ENCODE data around the gene ZDHHC22. TPM values are rescaled to one million over a fixed set of nuclear protein-coding genes. Genes with fewer than 3 reads are reported as not detected.

The ZDHHC22 gene
- total RNA-seq, 1 experiment from 2014 or later, result not detected

DNA sequence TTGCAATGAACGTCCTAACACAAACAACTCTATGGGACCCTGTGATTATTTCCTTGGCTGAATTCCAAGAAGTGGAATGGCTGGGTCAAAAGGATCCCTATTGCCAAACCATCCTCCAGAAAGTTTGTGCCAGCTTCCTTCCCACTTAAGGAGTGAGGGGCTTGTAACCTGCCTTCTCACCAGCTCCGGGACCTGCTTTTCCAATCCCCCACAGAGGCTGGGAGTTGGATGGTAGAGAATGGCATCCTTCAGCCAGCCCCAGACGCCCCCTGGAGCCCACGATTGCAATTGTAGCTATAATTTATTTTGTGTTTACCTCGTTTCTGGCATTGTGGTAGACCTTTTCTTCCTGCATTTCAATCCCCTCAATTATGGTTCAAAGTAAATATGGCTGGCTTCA, 9.7 kb upstream of the ZDHHC22 start:
- H3F3A ChIP-seq (ENCODE audit: insufficient read depth, low read depth), result no peaks in the 10 kb centered on the region; the same call in 1 of the 2 replicates
- no peak overlapping the region for H3K27ac ChIP-seq
- no peaks in the 10 kb centered on the region for H3K9me2 ChIP-seq (ENCODE audit: insufficient read depth)
- H3K36me3 ChIP-seq (ENCODE audit: low read depth), result no peaks in the 10 kb centered on the region
- no peaks in the 10 kb centered on the region for H3K4me1 ChIP-seq (replicated peaks; ENCODE audit: insufficient read depth)
- H3K4me2 ChIP-seq, result no peak overlapping the region
- H3K79me2 ChIP-seq (ENCODE audit: low read depth), result no peaks in the 10 kb centered on the region
- H3K4me3 ChIP-seq, result no peak overlapping the region
- POLR2A ChIA-PET (ENCODE audit: unreplicated experiment), result interaction anchor here (0.5 to 1.0 kb wide), 7 partner anchors 30 to 1003 kb away, joined by 3 to 9 read pairs (median 4); partner anchors contain the start of gene GSTZ1
- TF ChIP-seq, protein P1, sequence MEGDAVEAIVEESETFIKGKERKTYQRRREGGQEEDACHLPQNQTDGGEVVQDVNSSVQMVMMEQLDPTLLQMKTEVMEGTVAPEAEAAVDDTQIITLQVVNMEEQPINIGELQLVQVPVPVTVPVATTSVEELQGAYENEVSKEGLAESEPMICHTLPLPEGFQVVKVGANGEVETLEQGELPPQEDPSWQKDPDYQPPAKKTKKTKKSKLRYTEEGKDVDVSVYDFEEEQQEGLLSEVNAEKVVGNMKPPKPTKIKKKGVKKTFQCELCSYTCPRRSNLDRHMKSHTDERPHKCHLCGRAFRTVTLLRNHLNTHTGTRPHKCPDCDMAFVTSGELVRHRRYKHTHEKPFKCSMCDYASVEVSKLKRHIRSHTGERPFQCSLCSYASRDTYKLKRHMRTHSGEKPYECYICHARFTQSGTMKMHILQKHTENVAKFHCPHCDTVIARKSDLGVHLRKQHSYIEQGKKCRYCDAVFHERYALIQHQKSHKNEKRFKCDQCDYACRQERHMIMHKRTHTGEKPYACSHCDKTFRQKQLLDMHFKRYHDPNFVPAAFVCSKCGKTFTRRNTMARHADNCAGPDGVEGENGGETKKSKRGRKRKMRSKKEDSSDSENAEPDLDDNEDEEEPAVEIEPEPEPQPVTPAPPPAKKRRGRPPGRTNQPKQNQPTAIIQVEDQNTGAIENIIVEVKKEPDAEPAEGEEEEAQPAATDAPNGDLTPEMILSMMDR (conservative IDR thresholded peaks at IDR 0.05), result peak; percentile 86
- TF ChIP-seq EZH2 (IDR thresholded peaks at IDR 0.05; ENCODE audit: low read depth), result no peak
- CTCF ChIA-PET, result interaction anchor here (0.6 to 3.4 kb wide), 28 partner anchors 11 to 441 kb away, joined by 3 to 62 read pairs (median 4); no protein-coding TSS in a partner anchor
- no peaks in the 10 kb centered on the region for H3K9me3 ChIP-seq (ENCODE audit: insufficient read depth, low read depth)
- peaks cover 56% of the 10 kb centered on the region for H3K27me3 ChIP-seq (ENCODE audit: insufficient read depth, low read depth)
- intact Hi-C loops (cut with micrococcal nuclease; ENCODE audit: unreplicated experiment), result loop anchor here (1.0 to 10.0 kb wide), 4 partner anchors 57 to 554 kb away; partner anchors contain the start of genes AHSA1, ALKBH1, SLIRP and VIPAS39
- DNase-seq, result peak in 1 of 2 experiments; percentile 53
- no peak overlapping the region for H2AFZ ChIP-seq
- BruUV-seq (replicated peaks), result no TSS peak
- H4K20me1 ChIP-seq (ENCODE audit: insufficient read depth), result no peaks in the 10 kb centered on the region

DNA sequence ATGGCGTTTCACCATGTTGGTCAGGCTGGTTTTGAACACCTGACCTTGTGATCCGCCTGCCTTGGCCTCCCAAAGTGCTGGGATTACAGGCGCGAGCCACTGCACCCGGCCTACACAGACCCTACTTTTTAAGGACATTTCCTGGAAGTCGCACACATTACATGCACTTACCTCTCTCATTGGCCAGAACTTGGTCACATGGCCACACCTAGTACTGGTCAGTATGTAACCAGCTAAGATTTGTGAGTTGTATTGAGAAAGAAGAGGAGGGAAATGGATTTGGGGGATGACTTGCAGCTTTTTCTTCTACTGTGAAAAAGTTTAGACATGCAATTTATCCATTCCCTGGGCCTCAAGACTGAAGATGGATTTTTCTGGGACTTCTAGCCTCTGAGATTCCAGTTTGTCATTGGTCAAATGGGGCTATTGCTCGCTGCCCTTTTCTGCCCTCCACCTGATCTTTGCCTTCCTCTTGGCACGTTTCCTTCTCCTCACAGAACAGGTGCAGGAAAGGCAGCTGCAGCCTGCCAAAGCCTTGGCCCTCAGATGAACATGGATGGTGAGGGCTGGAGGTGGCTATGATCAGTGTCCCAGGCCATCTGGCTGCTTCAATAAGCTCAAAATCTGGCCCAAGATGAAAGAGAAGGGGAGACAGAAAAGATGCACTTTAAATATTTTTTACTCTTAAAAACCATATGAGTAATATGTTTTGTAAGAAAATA, 7.1 kb upstream of the ZDHHC22 start:
- Histone ChIP-seq H3K4me2 (no peak overlapping the region), H4K20me1 (ENCODE audit: insufficient read depth) (no peaks in the 10 kb centered on the region), H3K79me2 (ENCODE audit: low read depth) (no peaks in the 10 kb centered on the region), H3F3A (ENCODE audit: insufficient read depth, low read depth) (no peaks in the 10 kb centered on the region; the same call in 1 of the 2 replicates), H3K27ac (no peak overlapping the region), H3K4me1 (replicated peaks; ENCODE audit: insufficient read depth) (no peaks in the 10 kb centered on the region), H3K9me2 (ENCODE audit: insufficient read depth) (no peaks in the 10 kb centered on the region), H3K9me3 (ENCODE audit: insufficient read depth, low read depth) (no peaks in the 10 kb centered on the region), H3K27me3 (ENCODE audit: insufficient read depth, low read depth) (peaks cover 57% of the 10 kb centered on the region), H3K4me3 (no peak overlapping the region), H2AFZ (no peak overlapping the region), H3K36me3 (ENCODE audit: low read depth) (no peaks in the 10 kb centered on the region)
- ChIA-PET POLR2A (ENCODE audit: unreplicated experiment) (no interaction called here), CTCF (interaction anchor here (0.5 to 1.8 kb wide), 11 partner anchors 9 to 273 kb away, joined by 3 to 17 read pairs (median 3); no protein-coding TSS in a partner anchor)
- no peak for DNase-seq
- BruUV-seq (replicated peaks), result no TSS peak
- TF ChIP-seq, protein P1 (conservative IDR thresholded peaks at IDR 0.05), result no peak
- TF ChIP-seq EZH2 (IDR thresholded peaks at IDR 0.05; ENCODE audit: low read depth), result no peak
- intact Hi-C loops (cut with micrococcal nuclease; ENCODE audit: unreplicated experiment), result no loop called here

DNA sequence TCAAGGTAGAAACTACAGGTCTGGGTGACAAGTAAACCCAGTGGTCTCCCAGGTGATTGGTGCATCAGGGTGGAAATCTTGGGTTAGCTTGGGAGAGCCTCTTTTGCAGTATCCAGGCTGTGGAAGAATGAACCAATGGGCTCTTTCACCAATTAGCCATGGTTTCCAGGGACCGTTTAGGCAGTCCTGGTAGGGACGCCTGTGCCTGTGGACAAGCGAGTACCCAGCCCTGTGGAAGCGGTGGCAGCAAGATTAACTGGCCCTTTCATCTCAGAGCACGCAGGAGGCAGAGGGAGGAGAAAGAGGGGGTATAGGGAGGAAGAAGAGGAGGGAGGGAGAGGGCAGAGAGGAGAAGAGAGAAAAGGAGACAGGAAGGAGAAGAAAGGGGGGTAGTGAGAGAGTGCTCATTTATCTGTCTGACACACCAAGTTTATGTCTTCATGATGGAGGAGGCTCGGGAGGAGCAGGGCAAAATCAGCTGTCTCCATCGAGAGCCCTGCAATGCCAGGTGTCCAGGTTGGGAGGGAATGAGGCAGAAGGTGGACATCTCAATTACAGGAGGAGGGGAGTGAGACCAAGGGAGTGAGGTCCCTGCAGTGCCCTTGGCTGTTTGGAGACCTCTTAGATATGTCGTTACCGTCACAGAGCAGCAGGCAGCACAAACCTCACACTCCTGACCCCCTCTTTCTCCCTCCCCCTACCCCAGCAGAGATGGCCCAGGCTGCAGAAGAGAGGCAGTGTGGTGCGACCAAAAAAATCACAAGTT, 4.6 kb upstream of the ZDHHC22 start:
- Histone ChIP-seq H3K79me2 (ENCODE audit: low read depth) (no peaks in the 10 kb centered on the region), H4K20me1 (ENCODE audit: insufficient read depth) (no peaks in the 10 kb centered on the region), H3K4me3 (no peak overlapping the region), H3K9me3 (ENCODE audit: insufficient read depth, low read depth) (no peaks in the 10 kb centered on the region), H2AFZ (no peak overlapping the region), H3K36me3 (ENCODE audit: low read depth) (no peaks in the 10 kb centered on the region), H3K4me1 (replicated peaks; ENCODE audit: insufficient read depth) (no peaks in the 10 kb centered on the region), H3K27me3 (ENCODE audit: insufficient read depth, low read depth) (peaks cover 66% of the 10 kb centered on the region), H3K4me2 (no peak overlapping the region), H3F3A (ENCODE audit: insufficient read depth, low read depth) (no peaks in the 10 kb centered on the region; the same call in 1 of the 2 replicates), H3K9me2 (ENCODE audit: insufficient read depth) (no peaks in the 10 kb centered on the region), H3K27ac (no peak overlapping the region)
- BruUV-seq (replicated peaks), result no TSS peak
- TF ChIP-seq EZH2 (IDR thresholded peaks at IDR 0.05; ENCODE audit: low read depth), result no peak
- TF ChIP-seq, protein P1 (conservative IDR thresholded peaks at IDR 0.05), result no peak
- intact Hi-C loops (cut with micrococcal nuclease; ENCODE audit: unreplicated experiment), result no loop called here
- ChIA-PET POLR2A (ENCODE audit: unreplicated experiment) (interaction anchor here (0.6 kb wide), 2 partner anchors 43 to 1859 kb away, joined by 4 to 5 read pairs; no protein-coding TSS in a partner anchor), CTCF (no interaction called here)
- DNase-seq, result no peak

Data from PC-9 (cell line).